DOHH2 (cell line): ENCODE data around the gene SLC2A13.

Source experiments
- H3F3A ChIP-seq: fragments of 200-600 bp; sonication (generic), shearing (Covaris generic); 2 replicates; pipeline ENCODE4 v1.6.0; 2016; ENCODE audit warnings: antibody characterized with exemption, mild to moderate bottlenecking; ENCODE audit not compliant: control insufficient read depth, insufficient read depth
- H3K27ac ChIP-seq: fragments of 200-600 bp; sonication (generic); 2 replicates; pipeline ENCODE4 v1.5.1; 2014; ENCODE audit warnings: low read depth, mild to moderate bottlenecking, low read length, moderate library complexity
- H3K27me3 ChIP-seq: fragments of 200-600 bp; sonication (generic); 2 replicates; pipeline ENCODE4 v1.6.1; 2014; ENCODE audit warnings: mild to moderate bottlenecking, low read length, mixed read lengths; ENCODE audit not compliant: control insufficient read depth
- H3K36me3 ChIP-seq: fragments of 200-600 bp; sonication (generic); 2 replicates; pipeline ENCODE4 v1.6.1; 2014; ENCODE audit warnings: mild to moderate bottlenecking, low read length, moderate library complexity, mixed read lengths; ENCODE audit not compliant: control insufficient read depth
- H3K4me1 ChIP-seq: fragments of 200-600 bp; sonication (generic); 2 replicates; pipeline ENCODE4 v1.6.1; 2014; ENCODE audit warnings: mild to moderate bottlenecking, low read length, mixed read lengths; ENCODE audit not compliant: control insufficient read depth
- H3K4me2 ChIP-seq: fragments of 200-600 bp; sonication (generic); 2 replicates; pipeline ENCODE4 v1.6.0; 2014; ENCODE audit warnings: mild to moderate bottlenecking, low read length, moderate library complexity
- H3K4me3 ChIP-seq: fragments of 200-600 bp; sonication (generic); 2 replicates; pipeline ENCODE4 v1.5.1; 2014; ENCODE audit warnings: mild to moderate bottlenecking, low read length, mixed read lengths
- H3K79me2 ChIP-seq: fragments of 200-600 bp; sonication (generic); 2 replicates; pipeline ENCODE4 v1.6.1; 2014; ENCODE audit warnings: mild to moderate bottlenecking, low read length, mixed read lengths; ENCODE audit not compliant: control insufficient read depth
- H3K9me2 ChIP-seq: fragments of 200-600 bp; sonication (generic); replicated peaks from 2 replicates; pipeline ENCODE4 v1.6.1; 2014; ENCODE audit warnings: mild to moderate bottlenecking, low read length, mixed read lengths; ENCODE audit not compliant: control insufficient read depth
- H3K9me3 ChIP-seq: fragments of 200-600 bp; sonication (generic); 2 replicates; pipeline ENCODE4 v1.6.1; 2014; ENCODE audit warnings: antibody characterized with exemption, low read length, mixed read lengths; ENCODE audit not compliant: control insufficient read depth, insufficient read depth
- H4K20me1 ChIP-seq: fragments of 200-600 bp; sonication (generic); 2 replicates; pipeline ENCODE4 v1.6.0; 2014; ENCODE audit warnings: low read depth, mild to moderate bottlenecking, antibody characterized with exemption, low read length, moderate library complexity; ENCODE audit not compliant: control insufficient read depth, insufficient read depth
- EZH2phosphoT487 ChIP-seq: fragments of 200-600 bp; sonication (generic); IDR thresholded peaks from 2 replicates; pipeline ENCODE4 v1.6.1; 2017; ENCODE audit warnings: borderline replicate concordance, mild to moderate bottlenecking, antibody characterized with exemption, low read length, moderate library complexity, mixed read lengths
- TF ChIP-seq, protein P1 (sequence below): fragments of 200-600 bp; sonication (generic); IDR thresholded peaks from one replicate; pipeline ENCODE4 v1.5.1; 2014; ENCODE audit warnings: antibody characterized with exemption, mild to moderate bottlenecking, low read depth, low read length; ENCODE audit not compliant: poor library complexity, severe bottlenecking

Gene SLC2A13

DNA sequence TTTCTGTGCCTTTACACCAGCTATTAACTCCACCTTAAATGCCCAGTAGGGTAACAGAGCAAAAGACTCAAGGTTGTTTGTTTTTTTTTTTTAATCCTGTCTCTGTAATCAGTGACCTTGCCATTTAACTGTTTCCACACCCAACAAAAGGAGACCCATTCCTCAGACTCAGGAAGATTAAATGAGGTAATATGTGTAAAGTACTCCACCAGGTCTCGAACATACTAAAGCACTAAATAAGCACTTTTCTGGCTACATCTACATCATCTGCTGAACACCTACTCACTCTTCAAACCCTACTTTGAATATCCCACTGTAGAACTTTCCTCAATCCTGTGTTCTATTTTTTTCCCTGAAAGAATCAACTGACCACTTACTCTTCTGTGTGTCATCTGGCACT, 4.1 kb downstream of the SLC2A13 start:
- Histone ChIP-seq H3K4me3 (no peak overlapping the region), H3K27me3 (peaks cover 13% of the 10 kb centered on the region), H3K9me3 (no peaks in the 10 kb centered on the region), H4K20me1 (no peaks in the 10 kb centered on the region; the same call in 1 of the 2 replicates), H3K9me2 (no peaks in the 10 kb centered on the region), H3K36me3 (no peaks in the 10 kb centered on the region), H3K79me2 (no peaks in the 10 kb centered on the region), H3K27ac (no peak overlapping the region), H3K4me1 (peaks cover 14% of the 10 kb centered on the region), H3F3A (0 out of 2 replicates have a peak, but pooled peaks cover 3% of the 10 kb centered on the region), H3K4me2 (no peak overlapping the region)
- TF ChIP-seq, protein P1, sequence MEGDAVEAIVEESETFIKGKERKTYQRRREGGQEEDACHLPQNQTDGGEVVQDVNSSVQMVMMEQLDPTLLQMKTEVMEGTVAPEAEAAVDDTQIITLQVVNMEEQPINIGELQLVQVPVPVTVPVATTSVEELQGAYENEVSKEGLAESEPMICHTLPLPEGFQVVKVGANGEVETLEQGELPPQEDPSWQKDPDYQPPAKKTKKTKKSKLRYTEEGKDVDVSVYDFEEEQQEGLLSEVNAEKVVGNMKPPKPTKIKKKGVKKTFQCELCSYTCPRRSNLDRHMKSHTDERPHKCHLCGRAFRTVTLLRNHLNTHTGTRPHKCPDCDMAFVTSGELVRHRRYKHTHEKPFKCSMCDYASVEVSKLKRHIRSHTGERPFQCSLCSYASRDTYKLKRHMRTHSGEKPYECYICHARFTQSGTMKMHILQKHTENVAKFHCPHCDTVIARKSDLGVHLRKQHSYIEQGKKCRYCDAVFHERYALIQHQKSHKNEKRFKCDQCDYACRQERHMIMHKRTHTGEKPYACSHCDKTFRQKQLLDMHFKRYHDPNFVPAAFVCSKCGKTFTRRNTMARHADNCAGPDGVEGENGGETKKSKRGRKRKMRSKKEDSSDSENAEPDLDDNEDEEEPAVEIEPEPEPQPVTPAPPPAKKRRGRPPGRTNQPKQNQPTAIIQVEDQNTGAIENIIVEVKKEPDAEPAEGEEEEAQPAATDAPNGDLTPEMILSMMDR, result no peak
- no peak for TF ChIP-seq EZH2phosphoT487

DNA sequence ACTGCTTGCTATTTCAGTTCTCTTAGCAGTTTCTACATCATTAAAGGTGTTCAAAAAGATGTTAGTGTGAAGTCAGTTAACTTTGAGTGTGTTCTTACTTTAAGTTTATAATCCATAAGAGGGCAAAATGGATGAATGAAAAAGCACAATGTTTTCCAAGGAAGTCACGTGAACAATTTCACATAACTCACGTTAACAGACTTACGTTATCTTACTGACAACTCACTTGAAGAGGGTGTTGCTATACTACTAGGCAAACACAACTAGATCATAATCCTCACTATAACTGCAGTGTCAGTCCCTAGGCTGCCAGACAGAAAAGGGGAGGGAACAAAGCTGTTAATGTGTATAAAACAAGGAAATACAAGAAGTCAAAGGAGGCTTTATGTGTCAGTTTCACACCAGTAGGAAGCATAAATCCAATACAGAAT, 6.4 kb downstream of the SLC2A13 start:
- no peak for TF ChIP-seq EZH2phosphoT487
- TF ChIP-seq, protein P1, result no peak
- Histone ChIP-seq H3K4me2 (no peak overlapping the region), H3K27ac (no peak overlapping the region), H3K9me3 (no peaks in the 10 kb centered on the region), H3K4me1 (no peaks in the 10 kb centered on the region), H4K20me1 (no peaks in the 10 kb centered on the region), H3K79me2 (no peaks in the 10 kb centered on the region), H3F3A (0 out of 2 replicates have a peak, but pooled peaks cover 3% of the 10 kb centered on the region), H3K36me3 (no peaks in the 10 kb centered on the region), H3K9me2 (no peaks in the 10 kb centered on the region), H3K4me3 (no peak overlapping the region), H3K27me3 (no peaks in the 10 kb centered on the region)

DNA sequence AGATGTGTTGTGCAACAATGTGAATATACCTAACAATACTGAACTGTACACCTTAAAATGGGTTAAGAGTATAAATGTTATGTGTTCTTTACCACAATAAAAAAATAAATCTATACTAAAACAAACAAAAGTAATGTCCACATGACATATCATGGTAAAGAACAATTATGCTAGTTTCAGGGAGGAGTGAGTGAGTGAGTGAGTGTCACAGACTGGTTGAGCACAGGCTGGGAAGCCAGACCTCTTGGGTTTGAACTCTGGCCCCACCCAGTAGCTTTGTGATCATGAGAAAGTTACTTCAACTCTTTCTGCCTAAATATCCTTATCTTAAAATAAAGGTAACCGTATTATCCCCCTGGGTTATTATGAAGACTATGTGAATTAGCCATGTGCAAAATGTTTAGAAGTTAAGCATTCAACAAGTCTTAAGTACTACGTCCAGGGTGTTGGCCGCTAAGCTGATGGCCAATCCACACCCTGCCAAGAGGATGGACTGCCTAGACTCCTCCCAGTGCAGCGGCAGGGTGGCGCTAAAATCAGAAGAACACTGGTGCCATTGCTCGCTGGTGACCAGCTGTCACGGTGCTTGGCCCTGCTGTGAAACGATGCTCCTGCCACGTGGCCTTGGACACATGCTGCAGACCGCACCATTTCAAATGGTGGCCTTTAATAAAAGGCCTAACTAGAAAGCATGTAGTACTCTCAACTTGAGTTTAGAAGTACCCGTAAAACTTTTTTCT, 7.3 kb downstream of the SLC2A13 start:
- H3K27ac ChIP-seq, result no peak overlapping the region
- no peaks in the 10 kb centered on the region for H3K9me2 ChIP-seq
- no peaks in the 10 kb centered on the region for H3K79me2 ChIP-seq
- H3K4me1 ChIP-seq, result no peaks in the 10 kb centered on the region
- H3K4me3 ChIP-seq, result no peak overlapping the region
- H3F3A ChIP-seq, result no peaks in the 10 kb centered on the region
- H3K9me3 ChIP-seq, result no peaks in the 10 kb centered on the region
- H4K20me1 ChIP-seq, result no peaks in the 10 kb centered on the region
- no peak overlapping the region for H3K4me2 ChIP-seq
- no peak for TF ChIP-seq EZH2phosphoT487
- TF ChIP-seq, protein P1, result no peak
- no peaks in the 10 kb centered on the region for H3K27me3 ChIP-seq
- H3K36me3 ChIP-seq, result no peaks in the 10 kb centered on the region
